ENCODE measurements around the gene LCN10.

LCN10 gene

DNA sequence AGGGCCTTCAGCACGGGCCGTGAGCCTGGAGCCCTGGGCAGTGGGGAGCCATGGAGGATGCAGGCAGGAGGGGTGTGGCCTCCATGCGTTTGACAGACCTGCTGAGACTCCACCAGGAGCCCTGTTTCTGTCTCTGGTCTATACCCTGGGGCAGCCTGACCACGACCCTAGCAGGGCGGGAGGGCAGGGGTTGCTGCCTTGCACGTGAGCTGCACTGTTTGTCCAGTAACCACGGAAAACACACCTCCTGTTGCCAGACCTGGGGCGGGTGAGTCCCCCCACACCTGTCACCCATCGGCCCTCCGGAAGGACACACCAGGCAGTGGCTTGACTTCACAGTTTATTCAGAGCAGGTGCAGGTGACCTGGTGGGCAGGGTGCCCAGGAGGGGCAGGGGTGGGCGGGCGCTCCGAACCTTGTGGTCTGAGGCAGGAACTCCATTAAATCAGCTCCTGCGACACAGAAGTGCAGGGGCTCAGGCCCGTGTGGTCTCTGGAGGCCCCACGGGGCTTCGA, 11.4 kb upstream of the LCN10 start:
- no peak for DNase-seq

DNA sequence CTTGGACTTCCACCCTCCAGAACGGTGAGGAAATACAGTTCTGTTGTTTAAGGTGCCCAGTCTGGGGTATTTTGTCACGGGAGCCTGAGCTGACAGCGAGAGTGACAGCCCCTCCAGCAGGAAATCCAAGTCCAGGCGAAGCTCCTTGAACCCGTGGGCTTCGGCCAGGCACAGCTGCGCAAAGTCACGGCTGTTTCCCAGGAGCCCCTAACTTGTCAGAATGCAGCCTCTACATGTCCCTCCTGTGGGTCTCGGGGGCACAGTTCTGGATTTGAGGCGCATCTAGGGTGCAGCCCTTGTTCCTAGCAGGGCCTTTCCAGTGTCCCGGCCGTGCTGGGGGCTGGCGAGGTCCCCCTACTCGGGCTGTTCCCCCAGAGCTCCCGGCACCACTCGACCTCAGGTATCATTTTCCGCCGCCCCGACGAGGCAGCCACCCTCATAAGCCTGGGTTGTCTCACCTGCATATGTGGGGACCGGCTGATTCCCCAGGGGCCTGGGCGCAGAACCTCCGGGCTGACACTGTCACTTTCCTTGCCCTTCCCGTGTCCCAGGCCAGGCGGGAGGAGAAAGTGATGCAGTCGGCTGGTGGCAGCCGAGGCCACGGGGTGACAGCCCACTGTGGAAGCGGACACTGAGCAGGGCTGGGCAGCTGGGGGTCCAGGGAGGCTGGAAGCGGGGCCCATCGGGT, 10.8 kb upstream of the LCN10 start:
- no peak for DNase-seq

DNA sequence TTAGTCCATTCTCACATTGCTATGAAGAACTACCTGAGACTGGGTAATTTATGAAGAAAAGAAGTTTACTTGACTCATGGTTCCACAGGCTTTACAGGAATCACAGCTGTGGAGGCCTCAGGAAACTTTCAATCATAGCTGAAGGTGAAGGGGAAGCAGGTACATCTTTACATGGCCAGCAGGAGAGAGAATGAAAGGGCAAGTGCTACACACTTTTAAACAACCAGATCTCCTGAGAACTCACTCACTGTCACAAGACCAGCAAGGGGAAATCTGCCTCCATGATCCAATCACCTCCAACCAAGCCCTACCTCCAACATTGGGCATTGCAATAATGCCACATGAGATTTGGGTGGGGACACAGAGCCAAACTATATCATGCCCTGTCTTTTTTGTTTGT, 9.1 kb upstream of the LCN10 start:
- no peak for DNase-seq

DNA sequence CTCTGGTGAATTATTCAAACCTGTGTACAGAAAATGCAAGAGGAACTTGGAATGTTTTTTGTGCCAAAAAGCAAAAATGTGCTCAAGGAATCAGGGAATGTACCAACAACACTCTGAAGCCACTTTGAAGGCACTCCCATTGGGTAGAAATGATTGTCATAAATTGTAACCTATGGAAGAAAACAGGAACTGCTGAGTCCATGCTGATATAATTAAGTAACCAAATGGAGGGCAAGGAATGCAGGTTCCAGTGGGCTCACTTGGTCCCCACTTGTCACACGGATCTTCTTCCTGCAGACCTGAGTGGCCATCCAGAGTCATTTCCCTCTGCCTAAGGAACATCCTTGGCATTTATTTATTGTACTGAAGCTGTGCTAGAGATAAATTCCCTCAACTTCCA, 8.5 kb upstream of the LCN10 start:
- DNase-seq = no peak

DNA sequence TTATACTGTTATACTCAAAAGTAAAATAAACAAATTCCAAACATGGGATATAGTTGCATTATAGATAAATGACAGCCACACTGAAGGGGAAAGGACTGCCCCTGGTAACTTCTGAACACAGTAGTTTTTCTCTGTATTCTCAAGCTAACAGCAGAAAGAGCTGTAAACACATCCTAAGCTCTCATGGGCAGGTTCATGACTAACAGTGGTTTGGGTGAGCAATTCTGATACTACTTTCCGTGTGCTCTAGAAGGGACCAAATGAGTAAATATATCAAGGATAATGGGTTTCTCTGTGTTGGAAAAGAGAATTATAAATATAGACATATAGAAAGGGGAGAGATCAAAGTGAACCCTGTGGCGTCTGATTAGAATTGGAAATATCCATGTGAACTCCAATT, 7.8 kb upstream of the LCN10 start:
- DNase-seq = peak in 1 of 2 donors; percentile 39

DNA sequence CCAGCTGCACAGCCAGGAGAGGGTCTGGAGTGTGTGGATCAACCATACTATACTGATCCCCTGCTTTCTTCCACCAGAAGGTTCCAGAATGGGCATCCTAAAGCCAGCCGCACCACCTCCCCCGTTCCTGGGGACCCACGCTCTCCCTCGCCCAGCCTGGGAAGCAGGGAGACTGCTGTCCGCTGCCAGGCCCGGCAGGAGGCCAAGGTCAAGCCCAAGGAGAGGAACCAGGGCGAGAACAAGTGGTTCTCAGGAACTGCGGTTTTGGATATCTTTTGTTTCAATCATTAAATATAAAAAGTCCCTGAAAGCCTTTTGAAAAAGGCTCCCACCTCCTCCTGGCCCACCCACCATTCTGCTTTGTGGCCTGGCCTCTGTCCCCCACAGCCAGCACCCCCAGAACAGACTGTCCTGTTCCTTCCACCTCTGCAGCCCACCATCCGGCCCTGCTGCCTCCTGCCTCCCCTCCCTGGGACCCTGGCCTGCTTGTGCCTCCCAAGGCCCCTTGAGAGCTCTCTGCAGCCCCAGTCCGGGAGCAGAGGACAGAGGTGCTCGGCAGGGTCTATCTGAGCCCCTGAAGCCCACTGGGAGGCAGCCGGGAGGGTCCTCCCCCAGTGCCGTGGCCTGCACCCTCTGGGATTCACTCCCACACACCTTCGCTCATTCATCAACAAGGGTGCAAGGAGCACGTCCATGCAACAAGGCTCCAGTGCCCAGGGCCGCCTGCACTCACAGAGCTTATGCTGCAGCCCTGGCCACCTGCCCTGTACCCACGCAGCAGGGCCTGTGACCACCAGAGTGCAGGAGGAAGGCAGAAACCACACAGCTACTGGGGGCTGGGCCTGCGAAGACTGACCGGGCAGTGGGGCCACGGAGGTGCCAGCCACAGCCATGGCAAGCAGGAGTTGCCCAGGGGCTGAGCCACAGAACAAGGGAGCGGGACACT, 6.2 kb upstream of the LCN10 start:
- no peak for DNase-seq

DNA sequence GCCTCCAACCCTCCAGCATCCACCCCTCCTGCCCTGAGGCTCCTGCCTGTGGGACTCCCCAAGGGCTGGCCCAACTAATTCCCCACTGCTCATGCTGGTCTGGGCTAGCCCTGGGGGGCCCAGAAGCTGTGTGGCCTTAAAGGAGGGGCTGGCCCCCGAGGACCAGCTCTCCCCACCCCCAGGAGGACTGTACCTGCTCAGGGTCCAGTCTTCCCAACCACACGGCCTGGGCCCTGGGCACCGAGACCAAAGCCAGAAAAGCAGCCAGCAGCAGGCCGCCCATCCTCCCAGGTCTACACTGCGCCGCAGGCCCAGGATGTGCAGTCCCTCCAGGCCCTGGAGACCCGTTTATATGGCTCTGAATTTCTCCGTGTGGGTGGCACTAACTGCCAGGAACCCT, 5.5 kb upstream of the LCN10 start, which contains the start of gene LCN6:
Gene LCN6 (minus strand): TSS at position 325 of the 400 bp plus-strand sequence. CDS start 42 bp downstream, at position 283.
- no peak for DNase-seq

DNA sequence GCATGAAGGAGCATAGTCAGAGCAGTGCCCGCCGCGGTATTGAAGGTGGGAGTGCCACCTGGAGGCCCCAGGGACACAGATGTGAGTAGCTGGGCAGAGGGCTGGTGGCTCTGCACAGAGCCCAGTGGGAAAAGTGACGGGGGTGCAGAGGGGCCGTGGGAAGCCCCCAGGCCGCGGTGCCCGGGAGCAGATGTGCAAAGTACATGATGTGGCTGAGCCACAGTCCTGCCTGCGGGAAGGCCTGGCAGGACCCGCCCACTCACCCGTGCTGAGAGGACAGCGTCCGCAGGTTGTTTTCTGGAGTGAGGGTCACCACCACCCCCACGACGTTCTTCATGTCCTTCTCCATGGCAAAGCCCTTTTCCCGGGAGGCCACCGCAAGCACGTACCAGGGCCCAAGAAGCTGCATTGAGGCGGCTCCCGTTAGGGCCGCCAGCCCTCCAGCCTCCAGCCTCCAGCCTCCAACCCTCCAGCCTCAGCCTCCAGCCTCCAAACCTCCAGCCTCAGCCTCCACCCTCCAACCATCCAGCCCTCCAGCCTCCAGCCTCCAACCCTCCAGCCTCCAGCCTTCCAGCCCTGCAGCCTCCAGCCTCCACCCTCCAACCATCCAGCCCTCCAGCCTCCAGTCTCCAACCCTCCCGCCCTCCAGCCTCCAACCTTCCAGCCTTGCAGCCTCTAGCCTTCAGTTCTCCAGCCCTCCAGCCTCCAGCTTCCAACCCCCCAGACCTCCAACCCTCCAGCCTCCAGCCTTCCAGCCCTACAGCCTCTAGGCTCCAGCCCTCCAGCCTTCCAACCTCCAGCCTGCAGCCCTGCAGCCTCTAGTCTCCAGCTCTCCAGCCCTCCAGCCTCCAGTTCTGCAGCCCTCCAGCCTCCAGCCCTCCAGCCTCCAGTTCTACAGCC, 4.7 kb upstream of the LCN10 start:
- no peak for DNase-seq

DNA sequence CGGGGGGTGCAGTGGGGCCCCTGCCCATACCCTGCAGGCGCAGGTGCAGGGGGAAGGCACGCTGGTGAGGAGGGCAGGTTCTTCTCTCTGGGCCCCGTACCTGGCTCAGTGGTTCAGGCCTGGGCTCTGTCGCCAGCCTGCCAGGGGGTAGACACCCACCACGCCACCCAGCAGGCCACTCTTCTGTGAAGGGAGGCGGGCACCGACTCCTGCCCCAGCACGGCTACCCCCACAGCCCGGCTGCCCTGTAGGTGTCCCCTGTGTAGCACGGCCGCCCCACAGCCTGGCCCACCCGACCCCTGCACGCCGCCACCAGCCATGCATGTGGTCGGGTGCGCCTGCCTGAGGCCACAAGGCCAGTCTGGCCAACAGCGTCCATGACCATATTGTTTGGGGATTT, 3.9 kb upstream of the LCN10 start:
- DNase-seq = no peak

DNA sequence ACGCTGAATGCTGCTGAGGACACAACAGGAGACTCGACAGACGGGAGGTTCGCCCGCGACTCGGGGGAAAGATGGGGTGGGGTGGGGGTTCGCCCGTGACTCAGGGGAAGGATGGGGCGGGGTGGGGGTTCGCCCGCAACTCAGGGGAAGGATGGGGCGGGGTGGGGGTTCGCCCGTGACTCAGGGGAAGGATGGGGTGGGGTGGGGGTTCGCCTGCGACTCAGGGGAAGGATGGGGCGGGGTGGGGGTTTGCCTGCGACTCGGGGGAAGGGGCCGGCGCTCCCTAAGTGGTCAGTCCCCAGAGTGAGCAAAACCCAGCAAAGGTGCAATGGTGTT, 3.4 kb upstream of the LCN10 start:
- peak in 1 of 2 donors; percentile 63 for DNase-seq

DNA sequence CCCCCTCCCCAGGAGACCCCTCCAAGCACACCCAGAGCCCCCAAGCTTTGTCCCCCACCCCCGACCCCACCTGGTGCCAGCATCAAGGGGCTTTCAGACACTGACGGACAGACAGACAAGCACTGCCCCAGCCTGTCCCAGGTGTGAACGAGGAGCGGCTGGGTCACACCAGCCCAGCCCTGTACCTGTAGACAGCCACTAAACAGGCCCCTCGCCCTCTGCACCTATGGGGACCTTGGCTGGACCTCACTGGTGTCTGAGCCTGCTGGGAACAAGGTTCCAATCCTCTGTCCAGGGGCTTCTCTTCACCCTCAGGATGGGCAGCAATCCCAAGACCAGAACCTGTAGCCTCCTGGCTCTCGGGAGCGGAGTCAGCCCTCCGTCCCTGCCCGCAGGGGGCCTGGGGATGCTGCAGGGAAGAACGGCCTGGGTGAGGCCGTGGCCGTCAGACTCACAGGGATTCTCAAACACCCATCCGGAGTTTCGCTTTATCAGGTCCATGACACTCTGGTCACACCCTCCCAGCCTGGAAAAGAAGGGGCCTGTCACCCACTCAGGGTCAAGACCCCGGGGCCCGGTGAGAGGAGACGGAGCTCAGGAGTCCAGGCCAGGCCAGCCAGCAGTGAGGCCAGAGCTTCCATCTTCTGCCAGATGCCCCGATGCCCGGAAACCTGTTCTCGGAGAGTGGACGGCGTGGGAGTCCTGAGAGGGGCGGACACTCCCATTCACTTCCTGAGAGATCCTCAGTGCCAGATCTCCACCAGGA, 2.8 kb upstream of the LCN10 start:
- no peak for DNase-seq

DNA sequence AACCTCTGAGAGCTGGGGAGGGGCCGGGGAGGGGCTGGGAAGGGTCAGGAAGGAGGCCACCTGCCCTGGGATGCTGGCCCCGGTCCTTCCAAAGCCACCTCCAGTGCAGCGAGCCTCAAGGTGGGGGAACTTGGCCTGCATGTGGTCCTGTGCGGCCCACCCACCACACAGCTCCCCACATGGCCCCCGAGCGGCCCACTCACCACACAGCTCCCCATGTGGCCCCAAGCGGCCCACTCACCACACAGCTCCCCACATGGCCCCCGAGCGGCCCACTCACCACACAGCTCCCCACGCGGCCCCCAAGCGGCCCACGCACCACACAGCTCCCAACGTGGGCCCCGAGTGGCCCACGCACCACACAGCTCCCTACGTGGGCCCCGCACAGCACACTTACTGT, 2.0 kb upstream of the LCN10 start:
- DNase-seq = no peak

DNA sequence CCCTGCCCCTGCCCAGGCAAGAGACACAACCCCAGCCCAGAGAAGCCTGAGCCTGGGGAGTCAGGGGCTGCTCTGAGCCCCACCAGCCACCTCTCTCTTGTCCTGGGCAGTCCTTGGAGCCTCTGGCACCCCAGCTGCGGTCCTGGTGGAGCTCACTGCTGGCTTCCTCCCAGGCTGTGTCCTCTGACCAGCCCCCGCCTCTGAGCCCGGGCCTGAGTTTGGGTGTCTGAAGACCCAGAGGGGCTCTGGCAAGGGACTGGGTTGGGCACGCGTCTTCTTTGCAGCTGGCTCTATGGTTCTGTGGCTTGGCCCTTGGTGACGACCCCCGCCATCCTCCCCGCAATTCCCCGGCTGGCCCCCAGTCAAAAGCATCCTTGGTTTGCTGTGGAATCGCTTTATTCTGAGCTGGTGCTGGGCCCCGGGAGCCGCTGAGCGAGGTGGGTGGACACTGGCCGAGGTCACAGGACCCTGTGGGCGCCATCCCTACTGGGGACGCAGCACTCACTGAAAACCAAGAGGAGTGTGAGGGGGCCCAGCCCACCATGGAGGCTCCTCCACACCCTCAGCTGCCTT, 985 bp upstream of the LCN10 start:
- no peak for DNase-seq

DNA sequence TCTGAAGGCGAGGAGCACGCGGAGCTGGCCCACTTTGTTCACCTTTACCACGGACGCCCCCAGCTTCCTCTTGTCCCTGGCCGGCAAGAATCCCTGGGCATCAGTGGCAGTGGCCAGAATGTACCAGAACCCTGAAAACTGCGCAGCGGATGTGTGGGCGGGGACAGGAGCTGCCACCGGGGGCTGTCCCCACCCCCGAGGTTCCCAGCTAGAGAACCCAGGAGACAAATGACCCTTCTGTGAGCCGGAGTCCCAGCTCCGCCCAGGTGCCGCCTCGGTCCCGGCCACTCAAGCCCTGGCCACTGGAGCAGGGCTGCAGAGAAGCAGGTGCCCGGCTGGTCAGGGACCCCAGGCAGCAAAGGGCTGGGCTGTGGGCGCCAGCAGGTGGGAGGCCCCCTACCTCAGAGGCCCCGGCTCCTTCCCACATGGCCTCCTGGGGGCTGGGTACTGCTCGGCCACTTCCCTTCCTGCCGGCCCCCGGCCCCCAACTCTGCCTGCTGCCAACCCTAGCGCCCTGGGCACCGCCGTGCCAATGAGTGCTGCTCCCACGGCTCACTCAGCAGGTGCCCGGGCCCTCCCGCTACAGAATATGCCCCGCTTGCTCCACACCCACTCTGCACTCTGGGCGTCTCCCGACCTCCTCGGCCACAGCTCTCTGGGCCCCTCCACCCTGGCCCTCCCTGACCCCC, 713 bp downstream of the LCN10 start:
- no peak for DNase-seq

DNA sequence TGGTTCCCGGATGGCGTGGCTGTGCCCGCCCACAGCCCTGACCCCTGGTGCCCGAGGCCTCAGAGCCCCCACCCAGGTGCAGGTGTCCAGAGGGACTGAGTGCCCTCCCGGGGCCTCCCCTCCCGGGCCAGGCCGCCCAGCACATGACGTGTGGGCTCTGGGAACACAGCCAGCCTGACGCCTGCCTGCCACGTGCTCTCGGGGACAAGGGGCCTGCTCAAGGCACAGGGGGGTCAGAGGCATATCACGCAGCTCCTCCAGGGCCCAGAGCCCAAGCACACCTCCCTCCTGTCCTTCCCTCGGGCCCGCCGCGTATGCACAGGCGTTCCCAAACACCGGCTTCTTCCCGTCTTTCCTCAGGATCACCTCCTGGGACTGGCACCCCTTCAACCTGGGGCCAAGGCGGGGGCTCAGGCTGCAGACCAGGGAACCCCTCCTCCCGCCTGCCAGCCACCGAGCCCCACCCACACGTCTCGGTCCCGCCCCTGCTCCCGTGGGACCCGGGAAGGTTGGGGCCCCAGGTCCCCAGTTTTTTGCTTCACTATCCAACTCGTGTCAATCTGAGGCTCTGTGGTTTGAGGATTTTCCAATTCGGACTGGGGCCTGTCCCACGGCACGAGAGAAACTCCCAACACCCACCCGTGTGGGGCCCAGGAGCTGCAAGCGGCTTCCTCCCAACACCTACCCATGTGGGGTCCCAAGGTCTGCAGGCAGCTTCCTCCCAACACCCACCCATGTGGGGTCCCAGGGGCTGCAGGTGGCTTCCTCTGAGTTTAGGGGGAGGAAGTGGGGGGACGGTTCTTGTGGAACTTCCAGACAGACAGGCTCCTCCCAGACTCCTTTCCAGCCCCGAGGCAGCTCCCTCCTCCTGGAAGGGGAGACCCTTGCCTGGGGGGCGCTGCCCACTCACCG, 1.5 kb downstream of the LCN10 start:
- no peak for DNase-seq

DNA sequence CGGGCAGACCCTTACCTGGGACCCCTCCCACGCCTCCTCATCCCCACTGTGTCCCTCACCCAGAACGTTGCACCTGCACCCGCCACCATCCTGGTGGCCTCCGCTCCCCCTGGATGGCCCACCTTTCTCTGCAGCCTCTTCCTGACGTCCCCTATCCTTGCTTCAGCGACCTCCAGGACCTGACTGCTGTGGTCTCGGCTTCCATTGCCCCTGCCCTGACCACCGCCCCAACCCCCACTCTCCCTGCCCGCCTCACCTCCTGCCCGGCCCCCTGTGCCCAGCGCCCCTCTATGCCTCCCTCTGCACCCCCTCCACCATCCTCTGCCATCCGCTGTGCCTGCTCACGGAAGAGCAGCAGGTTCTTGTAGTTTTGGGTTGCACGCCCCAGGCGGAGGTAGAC, 2.2 kb downstream of the LCN10 start:
- DNase-seq = no peak

DNA sequence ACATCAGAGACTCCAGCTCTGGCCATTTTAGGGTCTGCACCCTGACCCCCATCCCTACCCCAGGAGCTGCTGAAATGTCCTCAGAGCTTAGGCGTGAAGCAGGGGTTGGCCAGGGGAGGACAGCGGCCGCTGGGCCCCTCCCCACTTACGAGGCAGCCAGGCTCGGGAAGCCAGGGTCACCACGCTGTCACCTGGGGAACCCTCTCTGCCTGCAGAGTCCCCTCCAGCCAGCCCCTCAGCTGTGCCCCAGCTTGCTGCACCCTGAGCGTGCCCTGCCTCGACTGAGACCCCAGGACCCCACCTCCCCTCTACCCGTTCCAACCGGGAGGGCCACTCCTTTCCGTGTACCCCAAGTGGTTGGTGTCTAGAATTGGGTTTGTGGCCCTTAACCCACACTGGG, 2.7 kb downstream of the LCN10 start:
- no peak for DNase-seq

DNA sequence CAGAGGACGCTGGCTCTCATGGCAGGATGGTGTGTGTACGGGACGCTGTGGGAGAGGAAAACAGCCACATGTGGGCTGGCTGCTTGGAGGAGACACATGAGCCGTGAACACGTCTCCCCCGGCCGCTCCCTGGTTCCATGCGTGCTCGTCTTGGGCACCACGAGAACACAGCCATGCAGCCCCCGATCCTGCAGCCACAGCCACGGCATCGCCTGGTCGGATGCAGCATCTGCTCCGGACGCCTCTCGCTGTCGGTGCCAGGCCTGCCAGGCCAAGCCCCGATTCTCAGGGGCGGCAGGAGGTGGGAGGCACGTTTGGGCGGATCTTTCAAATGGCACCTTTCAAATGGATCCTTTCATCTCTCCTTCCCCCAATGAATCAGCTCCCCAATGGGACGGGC, 3.2 kb downstream of the LCN10 start:
- no peak for DNase-seq

DNA sequence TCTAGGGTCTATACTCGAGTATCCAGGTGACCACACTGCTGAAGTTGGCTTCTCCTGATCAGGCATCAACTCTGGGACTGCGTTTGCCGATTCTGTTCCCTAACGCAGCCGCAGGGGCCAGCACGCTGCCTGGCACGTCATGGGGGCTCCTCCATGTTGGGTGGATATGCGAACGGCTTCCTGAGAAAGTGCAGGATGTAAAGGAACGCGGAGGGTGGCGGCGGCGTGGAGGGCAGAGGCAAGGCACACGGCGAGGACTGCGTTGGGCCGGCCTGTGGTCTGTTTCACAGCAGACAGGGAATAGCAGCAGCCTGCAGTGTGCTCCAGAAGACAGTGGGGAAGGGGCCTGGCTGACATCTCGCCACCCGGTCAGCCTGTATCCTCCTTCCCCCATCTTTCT, 3.8 kb downstream of the LCN10 start:
- no peak for DNase-seq

DNA sequence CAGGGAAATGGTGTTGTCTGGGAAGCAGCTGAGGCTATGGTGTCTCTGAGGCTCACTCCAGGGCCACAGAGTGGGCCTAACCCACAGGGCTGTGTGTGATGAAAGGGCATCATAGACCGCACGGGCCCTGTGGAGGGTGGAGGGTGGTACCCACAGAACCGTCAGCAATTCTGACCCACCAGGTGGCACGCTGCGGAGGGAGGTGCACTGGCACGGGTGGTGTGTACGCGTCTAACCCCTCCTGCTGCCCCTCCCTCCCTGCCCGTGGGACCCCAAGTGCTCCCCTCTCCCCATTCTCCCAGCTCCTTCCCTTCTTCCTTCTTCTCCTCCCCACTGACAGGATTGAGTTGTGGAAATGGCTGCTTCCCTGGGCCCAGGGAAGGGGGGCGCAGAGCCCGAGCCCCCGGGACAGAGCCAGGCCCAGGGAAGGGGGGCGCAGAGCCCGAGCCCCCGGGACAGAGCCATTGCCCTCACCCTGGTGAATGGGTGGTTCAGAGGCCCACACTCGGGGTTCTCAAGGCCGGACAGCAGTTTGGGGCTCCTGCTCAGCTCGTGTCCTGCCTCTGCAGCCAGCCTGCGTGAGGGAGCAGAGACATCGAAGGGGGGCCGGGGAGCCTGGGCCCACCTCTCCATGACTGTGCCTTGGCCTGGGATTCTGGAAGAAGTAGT, 6.8 kb downstream of the LCN10 start:
- no peak for DNase-seq
